SH-SY5Y (cell line): ENCODE data around the gene FBXL16.

Experiments used
- GATA2 ChIP-seq: IDR thresholded peaks from 2 replicates; pipeline ENCODE4 v1.6.1; 2011; ENCODE audit warnings: mild to moderate bottlenecking, low read depth, low read length
- GATA3 ChIP-seq: IDR thresholded peaks from 2 replicates; pipeline ENCODE4 v1.6.1; 2011; ENCODE audit warnings: low read depth, mild to moderate bottlenecking, low read length, moderate library complexity

DNA sequence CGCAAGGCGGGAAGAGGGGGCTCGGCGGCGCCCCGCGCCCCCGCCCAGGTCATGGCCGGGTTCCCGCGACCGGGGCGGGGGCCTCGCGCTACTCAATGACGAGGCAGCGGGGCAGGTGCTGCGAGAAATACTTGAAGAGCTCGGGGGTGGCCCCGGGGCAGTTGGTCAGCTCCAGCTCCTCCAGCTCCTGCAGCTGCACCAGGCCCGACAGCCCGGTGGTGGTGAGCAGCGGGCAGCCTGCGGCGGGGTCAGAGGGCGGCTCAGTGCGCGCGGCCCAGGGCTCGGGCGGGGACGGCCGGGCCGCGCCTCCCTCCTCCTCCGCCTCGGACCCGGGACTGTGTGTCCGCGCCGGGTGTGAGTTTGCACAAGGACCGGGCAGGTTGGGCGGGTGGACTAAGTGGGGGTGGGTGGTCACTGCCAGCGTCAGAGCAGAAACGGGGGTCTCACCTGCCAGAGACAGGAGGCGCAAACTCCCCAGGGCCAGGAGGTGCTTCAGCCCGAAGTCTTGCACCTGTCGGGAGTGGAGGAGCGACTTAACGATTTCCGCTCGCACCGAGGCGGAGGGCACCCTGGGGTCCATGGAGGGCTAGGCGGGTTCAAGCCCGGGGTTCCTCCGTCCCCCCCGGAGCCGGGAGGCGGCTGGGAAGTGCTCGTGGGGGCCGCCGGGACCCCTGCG, 11.3 kb downstream of the FBXL16 start:
- TF ChIP-seq GATA3 (no peak), GATA2 (no peak)
